SH-SY5Y (cell line): ENCODE results near the gene ARSB.

ENCODE experiments used
- GATA2 ChIP-seq: IDR thresholded peaks from 2 replicates; pipeline ENCODE4 v1.6.1; 2011; ENCODE audit warnings: mild to moderate bottlenecking, low read depth, low read length
- GATA3 ChIP-seq: IDR thresholded peaks from 2 replicates; pipeline ENCODE4 v1.6.1; 2011; ENCODE audit warnings: low read depth, mild to moderate bottlenecking, low read length, moderate library complexity

- TF ChIP-seq GATA2 (no peak), GATA3 (no peak)
These were observed 230.5 kb downstream of the ARSB start for GRCh38 chr5:78754655-78755054.
